ENCODE results near the gene DNMT3L. TPM values are rescaled to one million over a fixed set of nuclear protein-coding genes. Genes with fewer than 3 reads are reported as not detected.
"Not testable (repeated sequence)": the region's sequence is repeated elsewhere in the genome, so short reads cannot be mapped to it uniquely, and the experiment has no call there.

DNMT3L gene
- total RNA-seq, 1 donor from 2014 or later, result not detected

- DNase-seq (no peak), ATAC-seq (no peak)
- intact Hi-C loops (cut with DNase I), result no loop called here
- Histone ChIP-seq H3K27me3 (ENCODE audit: low read depth) (no peaks in the 10 kb centered on the region), H3K4me3 (no peak overlapping the region), H3K4me1 (no peaks in the 10 kb centered on the region), H3K9me3 (no peaks in the 10 kb centered on the region), H3K36me3 (no peaks in the 10 kb centered on the region), H3K27ac (no peak overlapping the region)
- TF ChIP-seq, protein P1, sequence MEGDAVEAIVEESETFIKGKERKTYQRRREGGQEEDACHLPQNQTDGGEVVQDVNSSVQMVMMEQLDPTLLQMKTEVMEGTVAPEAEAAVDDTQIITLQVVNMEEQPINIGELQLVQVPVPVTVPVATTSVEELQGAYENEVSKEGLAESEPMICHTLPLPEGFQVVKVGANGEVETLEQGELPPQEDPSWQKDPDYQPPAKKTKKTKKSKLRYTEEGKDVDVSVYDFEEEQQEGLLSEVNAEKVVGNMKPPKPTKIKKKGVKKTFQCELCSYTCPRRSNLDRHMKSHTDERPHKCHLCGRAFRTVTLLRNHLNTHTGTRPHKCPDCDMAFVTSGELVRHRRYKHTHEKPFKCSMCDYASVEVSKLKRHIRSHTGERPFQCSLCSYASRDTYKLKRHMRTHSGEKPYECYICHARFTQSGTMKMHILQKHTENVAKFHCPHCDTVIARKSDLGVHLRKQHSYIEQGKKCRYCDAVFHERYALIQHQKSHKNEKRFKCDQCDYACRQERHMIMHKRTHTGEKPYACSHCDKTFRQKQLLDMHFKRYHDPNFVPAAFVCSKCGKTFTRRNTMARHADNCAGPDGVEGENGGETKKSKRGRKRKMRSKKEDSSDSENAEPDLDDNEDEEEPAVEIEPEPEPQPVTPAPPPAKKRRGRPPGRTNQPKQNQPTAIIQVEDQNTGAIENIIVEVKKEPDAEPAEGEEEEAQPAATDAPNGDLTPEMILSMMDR (IDR thresholded peaks at IDR 0.05), result no peak
Observed at GRCh38 chr21:44199448-44199847, 62.2 kb downstream of the DNMT3L start.

DNA sequence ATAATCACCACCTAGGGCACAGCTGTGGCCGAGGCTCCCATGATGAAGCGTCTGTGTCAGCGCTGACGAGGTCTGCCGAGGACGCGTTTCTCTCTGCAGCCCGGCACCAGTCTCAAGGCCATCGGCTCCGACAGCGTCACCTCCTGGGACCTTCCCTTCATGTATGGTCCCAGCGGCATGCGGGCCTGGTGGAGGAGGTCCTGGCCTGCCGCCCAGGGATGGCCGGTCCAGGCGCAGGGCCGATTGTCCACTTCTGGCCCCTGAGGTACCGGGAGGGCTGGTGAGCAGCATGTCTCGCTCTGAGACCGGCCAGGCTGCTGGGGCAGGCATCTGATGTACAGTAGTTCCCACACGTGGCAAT lies 64.6 kb downstream of the DNMT3L start:
- not testable (repeated sequence) for H3K27ac ChIP-seq

More for the DNA sequence above, 64.6 kb downstream of the DNMT3L start:
- H3K36me3 ChIP-seq; H3K4me1 ChIP-seq; H3K9me3 ChIP-seq; H3K4me3 ChIP-seq; DNase-seq; intact Hi-C loops (cut with DNase I); H3K27me3 ChIP-seq (ENCODE audit: low read depth); ATAC-seq: not testable (repeated sequence)

Other genes with a start within 250 kb of the DNMT3L start
- 47.4 TPM for gene TRAPPC10, start 249.6 kb downstream of the DNMT3L start, total RNA-seq
- gene PWP2, start 154.5 kb downstream of the DNMT3L start, total RNA-seq, result 10.9 TPM
- gene GATD3, start 128.2 kb downstream of the DNMT3L start, total RNA-seq, result 37.1 TPM
- gene ICOSLG, start 21.0 kb downstream of the DNMT3L start, total RNA-seq, result 11.6 TPM
- not detected for gene AIRE, start 24.0 kb upstream of the DNMT3L start, total RNA-seq
- 106 TPM for gene PFKL, start 38.2 kb upstream of the DNMT3L start, total RNA-seq
- gene CFAP410, start 77.5 kb upstream of the DNMT3L start, total RNA-seq, result 20.3 TPM
- 17.9 TPM for gene TRPM2, start 91.7 kb upstream of the DNMT3L start, total RNA-seq
- gene LRRC3, start 193.6 kb upstream of the DNMT3L start, total RNA-seq, result 4.0 TPM